HT-29 (cell line): ENCODE measurements around the gene NAA35. TPM values are rescaled to one million over a fixed set of nuclear protein-coding genes. Genes with fewer than 3 reads are reported as not detected.
A peak's percentile ranks its signal among the peaks of the same experiment; 100 is the strongest.
"Not testable (repeated sequence)": the region's sequence is repeated elsewhere in the genome, so short reads cannot be mapped to it uniquely, and the experiment has no call there.

Experiments
- DNase-seq: peaks from one replicate; pipeline ENCODE4 v3.0.0-alpha.2; 2015; ENCODE audit warnings: low spot score
- total RNA-seq: library from RNA; depleted of rRNA; stranded (reverse); fragments of >200 nt; shearing (Covaris generic); gene quantifications from 2 replicates; pipeline ENCODE4 v1.2.3, GENCODE V29; 2014; rRNA removed

Gene NAA35
- total RNA-seq: 16.6 and 18.7 TPM in 2 replicates

- peak; percentile 99 for DNase-seq
Observed at GRCh38 chr9:85940832-85941621, at the start of gene NAA35. TSS of gene NAA35 (plus strand) at chr9:85941146. CDS start at chr9:85942160, 1,014 bp downstream.

- no peak for DNase-seq
Observed at GRCh38 chr9:85892401-85892800, 48.5 kb upstream of the NAA35 start.

DNA sequence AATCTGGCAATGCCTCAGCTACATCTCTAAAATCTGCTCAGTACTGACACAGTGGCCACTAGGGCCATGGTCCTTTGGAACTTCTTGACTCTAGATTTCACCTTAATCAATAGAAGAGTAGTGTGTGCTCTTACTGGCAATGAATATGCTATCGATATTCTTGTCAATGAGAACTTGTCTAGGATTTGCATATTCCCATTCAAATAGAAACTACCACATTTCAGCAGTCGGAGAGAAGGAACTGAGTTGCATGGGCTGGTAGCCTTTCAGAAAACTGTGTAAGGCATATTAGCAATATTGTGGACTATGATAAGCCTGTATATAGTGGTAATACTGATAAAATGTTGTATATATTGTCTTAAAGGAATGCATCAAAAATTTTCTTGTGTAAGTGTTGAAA, 45.3 kb upstream of the NAA35 start:
- DNase-seq: no peak

DNA sequence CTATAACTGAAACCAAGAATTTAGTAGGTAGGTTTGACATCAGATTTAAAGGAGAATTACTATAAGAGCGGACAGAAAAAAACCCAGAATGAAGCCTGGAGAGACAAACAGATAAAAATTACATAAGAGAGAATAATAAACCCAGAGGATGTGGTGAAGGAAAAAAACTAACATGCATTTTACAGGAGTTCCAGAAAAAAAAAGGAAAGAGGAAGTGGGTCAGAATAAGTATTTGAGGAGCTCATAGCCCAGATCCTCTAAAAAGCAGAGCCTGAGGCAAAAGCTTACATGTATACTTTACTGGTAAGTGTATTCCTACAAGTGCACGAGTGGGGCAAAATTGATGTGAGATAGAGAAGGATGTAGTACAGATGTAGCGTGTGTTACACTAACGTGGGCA, 43.1 kb upstream of the NAA35 start:
- no peak for DNase-seq

DNA sequence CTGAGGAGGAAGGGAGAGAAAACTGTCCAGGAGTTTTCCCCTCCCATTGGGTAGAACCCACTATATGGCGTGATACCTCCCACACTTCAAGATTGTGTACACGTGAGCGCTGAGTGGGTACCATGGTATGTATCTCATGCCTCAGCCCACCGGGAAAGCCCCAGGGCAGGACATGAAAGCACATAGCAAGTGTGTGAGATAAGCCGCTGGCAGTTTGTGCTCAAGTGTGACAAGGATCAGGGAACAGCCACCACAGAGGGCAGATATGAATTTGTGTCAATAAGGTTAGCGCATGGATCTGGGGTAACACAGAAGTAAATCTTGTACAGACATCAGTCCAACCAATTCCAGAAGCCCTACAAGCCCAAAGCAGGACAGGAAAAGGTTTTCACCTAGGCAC, 42.6 kb upstream of the NAA35 start:
- no peak for DNase-seq

DNA sequence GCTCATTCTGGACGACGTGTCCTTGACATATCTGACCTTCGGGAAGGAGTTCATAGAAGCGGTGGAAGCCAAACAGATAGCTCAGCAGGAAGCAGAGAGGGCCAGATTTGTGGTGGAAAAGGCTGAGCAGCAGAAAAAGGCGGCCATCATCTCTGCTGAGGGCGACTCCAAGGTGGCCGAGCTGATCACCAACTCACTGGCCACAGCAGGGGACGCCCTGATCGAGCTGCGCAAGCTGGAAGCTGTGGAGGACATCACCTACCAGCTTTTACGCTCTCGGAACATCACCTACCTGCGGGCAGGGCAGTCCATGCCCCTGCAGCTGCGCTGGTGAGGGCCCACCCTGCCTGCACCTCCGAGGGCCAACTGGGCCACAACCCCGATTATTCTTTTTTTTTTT, 41.6 kb upstream of the NAA35 start:
- no peak for DNase-seq

GRCh38 chr9:85900504-85901201, 40.3 kb upstream of the NAA35 start:
- DNase-seq: peak; percentile 61

DNA sequence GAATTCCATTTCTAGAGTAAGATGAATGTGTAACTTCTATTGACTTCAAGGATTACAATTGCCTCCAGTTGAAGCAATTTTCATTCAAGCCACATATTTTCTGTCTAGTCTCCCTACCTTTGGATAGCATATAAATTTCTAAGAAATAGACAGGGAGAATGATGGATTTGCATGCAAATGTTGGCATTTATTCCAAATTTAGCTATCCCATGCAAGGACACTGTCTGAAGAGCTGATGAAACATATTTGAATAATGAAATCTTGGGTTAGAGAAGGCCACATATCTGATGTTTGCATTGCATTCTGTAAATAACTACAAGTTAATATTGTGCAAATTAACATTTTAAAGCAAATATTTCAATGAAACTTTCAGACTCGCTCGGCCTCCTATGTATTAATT, 36.0 kb upstream of the NAA35 start:
- no peak for DNase-seq

DNA sequence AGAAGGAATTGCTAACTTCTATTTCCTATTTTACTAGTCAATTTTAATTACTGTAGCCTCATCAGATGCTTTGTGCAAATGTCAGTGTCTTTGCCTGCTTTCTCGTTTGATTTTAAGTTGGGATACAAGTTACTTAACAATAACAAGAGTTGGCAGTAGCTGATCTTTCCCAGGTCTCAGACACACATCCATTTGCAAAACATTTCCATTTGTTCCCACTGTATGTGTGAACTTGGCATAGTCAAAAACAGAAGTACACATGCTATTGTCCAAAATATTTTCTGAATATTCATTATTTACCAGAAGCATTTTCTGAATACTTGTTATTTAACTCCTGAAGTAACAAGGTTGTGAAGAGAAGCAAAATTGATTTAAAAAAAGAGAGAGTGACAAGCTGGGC, 35.0 kb upstream of the NAA35 start:
- DNase-seq: no peak

DNA sequence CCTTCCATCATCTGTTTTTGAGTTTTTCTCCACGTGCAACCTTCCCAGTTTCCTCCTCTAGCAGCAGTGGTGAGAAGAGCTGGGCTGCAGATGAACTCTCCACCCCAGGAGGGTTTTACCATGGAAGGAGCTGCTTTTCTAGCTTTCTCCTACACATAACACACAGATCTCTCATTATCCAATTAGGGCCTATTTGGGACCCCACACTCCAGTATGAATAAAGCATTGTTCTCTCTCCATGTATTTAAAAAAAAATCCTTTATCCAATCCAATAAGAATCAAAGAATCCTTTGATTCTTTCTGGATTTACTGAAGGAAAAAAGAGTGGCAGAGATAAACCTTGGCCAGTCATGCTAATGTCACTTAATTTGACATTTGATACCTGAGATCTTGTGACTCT, 31.6 kb upstream of the NAA35 start:
- DNase-seq: no peak

DNA sequence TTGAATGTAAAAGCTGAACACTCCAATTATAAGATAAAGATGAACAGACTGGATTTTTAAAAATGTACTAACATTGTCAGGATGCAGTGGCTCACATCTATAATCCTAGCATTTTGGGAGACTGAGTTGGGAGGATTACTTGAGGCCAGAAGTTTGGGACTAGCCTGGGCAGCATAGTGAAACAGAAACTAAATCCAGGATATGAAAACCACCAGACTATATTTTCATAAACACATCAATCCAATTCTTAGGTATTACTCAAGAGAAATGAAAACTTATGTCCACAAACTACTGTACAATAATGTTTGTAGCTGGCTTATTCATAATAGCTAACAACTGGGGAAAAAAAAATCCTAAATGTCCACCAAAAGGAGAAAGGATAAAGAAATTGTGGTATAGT, 26.8 kb upstream of the NAA35 start:
- DNase-seq: no peak

DNA sequence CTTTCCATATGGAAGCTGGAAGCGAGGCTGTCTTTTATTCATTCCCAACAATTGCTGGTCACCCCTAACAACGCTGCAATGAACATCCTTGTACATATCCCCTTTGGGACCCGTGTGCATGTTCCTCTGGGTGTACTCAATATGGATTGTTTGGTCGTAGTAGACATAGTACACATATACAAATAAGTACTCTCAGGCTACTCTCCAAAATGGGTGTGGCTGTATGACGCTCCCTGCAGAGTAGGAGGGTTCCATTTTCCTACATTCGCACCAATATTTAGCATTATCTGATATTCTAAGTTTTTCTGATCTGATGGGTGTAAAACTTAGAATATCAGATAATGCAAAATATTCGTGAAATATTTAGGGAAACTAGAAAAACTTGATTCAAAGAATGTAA, 23.2 kb upstream of the NAA35 start:
- DNase-seq: no peak

DNA sequence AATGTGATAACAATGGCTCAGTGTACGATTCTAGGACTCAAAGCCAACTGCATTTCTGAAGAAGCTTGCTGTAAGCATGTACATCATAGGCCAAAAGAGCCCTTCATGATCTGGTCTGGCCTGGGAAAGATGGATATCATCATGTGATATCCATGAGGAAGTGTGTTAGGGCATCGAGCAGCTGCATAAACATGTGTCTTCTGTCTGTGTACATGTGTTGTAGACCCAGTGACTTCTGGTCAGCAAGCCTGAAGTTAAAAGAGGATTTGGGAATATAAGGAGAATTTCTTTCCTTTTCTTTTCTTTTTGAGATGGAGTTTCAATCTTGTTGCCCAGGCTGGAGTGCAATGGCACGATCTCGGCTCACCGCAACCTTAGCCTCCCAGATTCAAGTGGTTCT, 15.5 kb upstream of the NAA35 start:
- no peak for DNase-seq

DNA sequence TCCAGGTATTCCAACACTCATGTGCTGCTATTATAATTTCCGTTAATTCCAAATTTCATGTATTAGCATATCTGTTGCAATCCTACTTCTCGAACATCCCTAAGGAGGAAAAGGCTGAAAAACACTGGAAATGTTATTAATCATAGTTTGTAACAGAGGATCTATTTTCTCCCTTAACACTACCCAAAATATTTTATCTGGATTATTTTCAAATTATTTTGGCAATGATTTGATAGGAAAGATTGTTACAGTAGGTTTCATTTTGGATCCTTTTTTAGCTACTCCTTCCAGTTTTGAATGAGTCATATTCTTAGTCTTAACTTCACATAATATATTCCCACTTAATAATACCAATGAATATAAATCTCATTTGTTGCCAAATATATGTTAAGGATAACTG, 13.9 kb upstream of the NAA35 start:
- no peak for DNase-seq

DNA sequence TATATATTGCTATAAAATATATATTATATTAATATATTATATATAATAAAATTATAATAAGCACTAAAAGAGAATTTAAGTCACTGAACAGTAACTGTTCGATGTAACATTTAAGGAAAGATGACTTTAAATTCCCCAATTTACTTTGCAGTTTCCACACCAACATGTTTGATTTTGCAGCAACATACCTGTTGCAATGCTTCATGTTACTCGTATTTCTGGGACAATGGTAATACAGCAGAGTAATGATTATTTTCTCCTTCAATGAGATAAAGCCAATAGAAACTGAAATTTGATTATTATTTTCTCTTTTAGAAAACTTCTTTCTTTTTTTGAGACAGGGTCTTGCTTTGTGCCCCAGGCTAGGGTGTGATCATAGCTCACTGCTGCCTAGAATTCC, 9.5 kb upstream of the NAA35 start:
- no peak for DNase-seq

GRCh38 chr9:85935950-85936349, 5.0 kb upstream of the NAA35 start:
- not testable (repeated sequence) for DNase-seq

- no peak for DNase-seq
Observed at GRCh38 chr9:85940275-85940831, 593 bp upstream of the NAA35 start.

- DNase-seq: no peak
Observed at GRCh38 chr9:85941622-85941940, 635 bp downstream of the NAA35 start.

DNA sequence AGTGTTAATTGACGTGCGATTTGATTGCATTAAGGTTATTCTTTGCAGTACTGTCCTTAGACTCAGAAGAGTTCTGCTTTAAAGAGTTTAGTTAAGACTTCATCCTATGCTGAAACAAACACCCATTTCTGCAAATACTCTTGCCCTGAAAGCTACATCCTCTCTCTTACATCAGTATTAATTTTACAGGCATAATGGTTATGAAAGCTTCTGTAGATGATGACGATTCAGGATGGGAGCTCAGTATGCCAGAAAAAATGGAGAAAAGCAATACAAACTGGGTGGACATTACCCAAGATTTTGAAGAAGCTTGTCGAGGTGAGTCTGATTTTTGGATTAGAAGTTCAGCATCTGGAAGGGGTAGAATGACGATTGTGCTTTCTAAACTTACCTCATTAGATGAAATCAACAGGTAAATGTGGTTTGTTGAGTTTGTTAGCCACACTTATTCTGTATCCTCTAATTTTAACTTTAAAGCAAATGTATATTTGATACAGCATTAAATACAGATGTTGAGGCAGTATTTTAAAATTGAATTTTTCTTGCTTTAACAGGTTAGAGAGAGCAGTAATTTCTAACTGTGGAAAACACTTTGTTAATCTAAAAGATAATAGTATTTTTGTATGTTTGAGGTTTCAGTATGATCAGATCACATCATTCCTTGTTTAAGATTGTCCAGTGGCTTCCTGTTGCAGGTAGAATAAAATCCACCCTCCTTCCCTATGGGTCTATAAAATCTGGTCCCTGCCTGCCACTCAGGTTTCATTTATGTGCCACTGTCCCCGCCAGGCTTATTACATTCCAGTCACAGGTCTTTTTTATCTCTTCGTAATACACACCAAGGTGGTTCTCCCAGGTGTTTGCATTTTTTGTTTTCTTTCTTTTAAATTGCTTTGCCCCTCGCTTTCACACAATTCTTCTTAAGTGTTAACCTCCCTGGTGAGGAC, 1.3 kb downstream of the NAA35 start:
- DNase-seq: peak; percentile 8

DNA sequence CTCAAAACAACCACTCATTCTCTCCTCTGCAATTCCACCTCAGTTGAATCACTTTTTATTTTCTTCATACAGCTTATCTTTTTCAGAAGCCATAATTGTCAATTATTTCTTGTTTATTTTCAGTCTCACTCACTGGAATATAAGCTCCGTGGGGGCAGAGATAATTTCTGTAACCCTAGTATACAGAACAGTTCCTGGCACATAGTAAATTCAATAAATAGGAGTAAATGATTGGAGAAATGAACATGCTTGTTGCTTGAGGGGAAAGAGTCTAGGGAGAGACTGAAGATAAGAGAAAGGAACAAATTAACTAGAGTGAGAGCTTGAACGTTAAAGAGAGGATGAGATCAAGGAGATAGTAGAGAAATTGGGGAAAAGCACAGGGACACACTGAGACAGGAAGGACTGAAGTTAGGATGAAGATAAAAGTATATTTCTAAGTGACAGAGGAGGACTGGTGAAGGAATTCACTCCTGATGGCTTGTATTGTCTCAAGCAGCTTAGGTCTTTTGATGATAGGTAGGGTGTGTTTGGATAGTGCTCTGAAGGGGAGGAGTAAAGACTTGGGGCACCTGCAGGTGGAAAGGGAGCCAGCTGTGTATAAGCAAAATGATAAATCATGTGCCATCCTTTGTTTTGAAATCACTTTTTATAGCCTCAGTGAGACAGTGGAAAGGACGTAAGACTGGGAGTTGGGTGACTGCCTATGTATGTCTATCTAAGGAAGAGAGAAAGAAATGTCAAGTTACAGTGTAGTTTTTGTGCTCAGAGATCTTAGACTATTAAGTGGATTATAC, 2.2 kb downstream of the NAA35 start:
- DNase-seq: no peak
